GM12891 (cell line): ENCODE results near the gene AK5.
"Not testable (repeated sequence)": the region's sequence is repeated elsewhere in the genome, so short reads cannot be mapped to it uniquely, and the experiment has no call there.

Experiments used
- PAX5 ChIP-seq: IDR thresholded peaks from 2 replicates; pipeline ENCODE4 v1.6.1; 2011; ENCODE audit warnings: low read length, moderate library complexity, mild to moderate bottlenecking; ENCODE audit not compliant: insufficient read depth, severe bottlenecking
- POLR2A ChIP-seq: IDR thresholded peaks from 2 replicates; pipeline ENCODE4 v1.6.1; 2011; ENCODE audit warnings: low read depth, low read length, control low read depth
- POLR2AphosphoS5 ChIP-seq: IDR thresholded peaks from 2 replicates; pipeline ENCODE4 v1.6.1; 2011; ENCODE audit warnings: low read depth, low read length, control low read depth
- POU2F2 ChIP-seq: IDR thresholded peaks from 2 replicates; pipeline ENCODE4 v1.6.1; 2011; ENCODE audit warnings: low read depth, mild to moderate bottlenecking, control low read depth, low read length, moderate library complexity
- SPI1 ChIP-seq: IDR thresholded peaks from 2 replicates; pipeline ENCODE4 v1.6.1; 2011; ENCODE audit warnings: low read depth, low read length, control low read depth
- TAF1 ChIP-seq: IDR thresholded peaks from 2 replicates; pipeline ENCODE4 v1.6.1; 2011; ENCODE audit warnings: low read depth, low read length, control low read depth

DNA sequence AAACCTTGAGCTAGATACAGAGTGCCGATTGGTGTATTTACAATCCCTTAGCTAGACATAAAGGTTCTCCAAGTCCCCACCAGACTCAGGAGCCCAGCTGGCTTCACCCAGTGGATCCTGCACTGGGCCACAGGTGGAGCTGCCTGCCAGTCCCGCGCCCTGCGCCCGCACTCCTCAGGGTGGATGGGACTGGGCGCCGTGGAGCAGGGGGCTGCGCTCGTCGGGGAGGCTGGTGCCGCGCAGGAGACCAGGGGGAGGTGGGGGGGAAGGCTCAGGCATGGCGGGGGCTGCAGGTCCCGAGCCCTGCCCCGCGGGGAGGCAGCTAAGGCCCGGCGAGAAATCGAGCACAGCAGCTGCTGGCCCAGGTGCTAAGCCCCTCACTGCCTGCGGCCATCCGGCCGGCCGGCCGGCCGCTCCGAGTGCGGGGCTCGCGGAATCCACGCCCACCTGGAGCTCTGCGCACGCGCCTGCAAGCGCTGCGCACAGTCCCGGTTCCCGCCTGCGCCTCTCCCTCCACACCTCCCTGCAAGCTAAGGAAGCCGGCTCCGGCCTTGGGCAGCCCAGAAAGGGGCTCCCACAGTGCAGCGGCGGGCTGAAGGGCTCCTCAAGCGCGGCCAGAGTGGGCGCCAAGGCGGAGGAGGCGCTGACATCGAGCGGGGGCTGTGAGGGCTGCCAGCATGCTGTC is 249.9 kb downstream of the AK5 start:
- not testable (repeated sequence) for TF ChIP-seq POLR2AphosphoS5, POLR2A, TAF1, SPI1, PAX5, POU2F2
